GM19328 (cell line): ENCODE results near the gene GAS6.
"Not testable (repeated sequence)": the region's sequence is repeated elsewhere in the genome, so short reads cannot be mapped to it uniquely, and the experiment has no call there.

Source experiments
- ATAC-seq: cut with Tn5 transposase; IDR thresholded peaks from one replicate; pipeline ENCODE4 v1.9.1; 2021; ENCODE audit warnings: mild to moderate bottlenecking, moderate library complexity; ENCODE audit not compliant: unreplicated experiment

GAS6 gene

DNA sequence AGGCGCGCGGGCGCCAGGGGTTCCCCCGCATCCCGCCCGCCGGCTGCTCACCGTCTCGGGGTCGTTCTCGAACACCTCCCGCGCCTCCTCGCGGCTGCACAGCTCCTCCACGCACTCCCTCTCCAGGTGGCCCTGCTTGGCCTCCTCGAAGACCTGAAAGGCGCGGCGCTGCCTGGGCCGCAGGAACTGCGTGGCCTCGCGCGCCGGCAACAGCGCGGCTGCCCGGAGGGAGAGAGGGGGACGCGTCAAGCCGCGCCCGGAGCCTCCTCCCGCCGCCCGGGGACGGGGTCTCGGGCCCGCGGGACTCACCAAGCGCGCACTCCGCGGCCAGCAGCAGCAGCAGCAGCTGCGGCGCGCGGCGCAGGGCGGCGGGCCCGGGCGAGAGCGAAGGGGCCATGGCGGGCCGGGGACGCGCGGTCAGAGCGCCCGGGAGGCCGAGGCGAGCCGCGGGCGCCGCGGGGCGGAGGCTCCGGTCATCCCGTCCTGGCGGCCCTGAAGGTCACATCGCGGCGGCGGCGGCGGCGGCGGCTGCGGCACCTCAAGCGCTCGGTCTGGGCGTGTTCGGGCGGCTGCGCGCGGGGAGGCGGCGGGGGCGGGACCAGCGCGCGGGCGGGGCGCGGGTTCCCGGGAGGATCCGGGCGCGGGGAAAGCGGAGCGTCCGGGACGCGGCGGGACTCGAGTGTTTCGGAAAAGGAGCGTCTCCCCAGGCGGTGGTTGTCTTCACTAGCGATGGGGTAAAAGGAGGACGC, at the start of gene GAS6:
Gene GAS6 (minus strand): TSS at position 553 of the 749 bp plus-strand sequence. CDS start 156 bp downstream, at position 397.
- no peak for ATAC-seq

DNA sequence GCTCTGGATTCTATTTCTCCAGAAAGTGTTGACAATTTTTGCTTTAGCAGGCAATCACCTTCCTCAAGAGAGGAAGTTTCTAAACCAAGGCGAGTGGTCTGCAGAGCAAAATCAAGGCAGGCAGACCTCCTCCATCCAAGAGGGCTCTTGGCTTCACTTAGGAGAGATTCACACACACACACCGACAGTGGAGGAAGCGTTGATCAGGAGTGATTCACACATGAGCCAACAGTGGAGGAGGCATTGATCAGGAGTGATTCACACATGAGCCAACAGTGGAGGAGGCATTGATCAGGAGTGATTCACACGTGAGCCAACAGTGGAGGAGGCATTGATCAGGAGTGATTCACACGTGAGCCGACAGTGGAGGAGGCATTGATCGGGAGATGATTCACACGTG, 49.5 kb upstream of the GAS6 start:
- not testable (repeated sequence) for ATAC-seq

DNA sequence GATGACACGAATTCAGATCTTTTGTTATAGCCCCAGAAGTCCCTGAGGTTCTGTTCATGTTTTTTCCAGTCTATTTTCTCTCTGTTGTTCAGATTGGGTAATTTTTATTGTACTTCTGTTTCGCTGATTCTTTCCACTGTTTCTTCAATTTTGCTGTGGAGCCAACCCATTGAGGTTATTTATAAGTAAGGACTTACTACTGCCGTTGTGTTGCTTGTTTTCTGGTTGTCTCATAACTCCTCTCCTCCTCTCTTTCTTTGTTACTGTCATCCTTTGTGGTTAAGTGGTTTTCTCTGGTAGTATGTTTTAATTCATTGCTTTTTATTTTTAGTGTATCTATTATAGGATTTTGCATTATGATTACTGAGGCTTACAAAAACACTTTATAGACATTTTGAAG, 48.7 kb upstream of the GAS6 start:
- ATAC-seq, result no peak

DNA sequence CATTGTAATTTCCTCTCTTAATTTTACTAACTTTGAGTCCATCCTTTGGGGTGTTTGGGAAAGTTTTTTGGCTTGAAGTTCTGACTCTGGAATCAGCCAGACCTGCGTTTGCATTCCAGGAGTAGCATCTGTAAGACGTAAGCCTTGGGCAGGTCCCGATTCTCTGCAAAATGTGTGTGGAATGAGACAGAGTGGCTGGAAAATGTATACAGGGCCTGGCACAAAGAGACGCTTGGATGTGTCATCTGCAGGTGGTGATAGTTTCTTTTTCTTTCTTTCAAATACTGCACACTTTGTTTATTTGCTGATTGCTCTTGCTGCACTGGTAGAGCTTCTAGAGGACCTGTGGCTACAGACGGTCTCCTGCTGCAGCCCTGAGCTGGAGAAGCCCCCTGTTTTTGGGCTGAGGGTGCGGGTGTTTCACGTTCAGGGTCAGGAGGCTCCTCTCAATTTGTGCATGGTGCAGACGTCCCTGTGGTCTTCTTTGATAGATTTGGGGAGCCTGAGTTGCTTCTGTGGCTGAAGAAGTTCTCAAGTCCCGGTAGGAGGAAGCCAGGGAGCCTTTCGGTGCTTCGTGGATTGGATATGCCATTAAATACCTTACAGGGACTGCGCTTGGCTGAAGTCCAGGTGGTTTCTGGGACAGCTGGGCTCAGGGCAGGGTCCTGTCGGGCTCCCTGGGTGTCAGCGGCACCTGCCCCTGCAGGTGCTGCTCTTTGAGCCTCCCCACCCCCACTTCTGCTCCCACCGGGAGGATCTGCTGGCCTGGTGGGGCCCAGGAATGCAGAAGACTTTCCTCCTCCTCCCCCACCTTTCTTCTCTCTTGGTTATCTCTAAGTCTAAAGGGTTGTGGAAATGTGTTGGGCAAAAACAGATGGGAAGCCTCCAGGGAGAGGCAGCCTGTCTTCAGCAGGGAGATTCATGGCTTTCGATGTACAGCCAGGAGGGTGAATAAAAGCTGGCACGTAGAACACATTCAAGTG, 44.0 kb upstream of the GAS6 start:
- no peak for ATAC-seq

DNA sequence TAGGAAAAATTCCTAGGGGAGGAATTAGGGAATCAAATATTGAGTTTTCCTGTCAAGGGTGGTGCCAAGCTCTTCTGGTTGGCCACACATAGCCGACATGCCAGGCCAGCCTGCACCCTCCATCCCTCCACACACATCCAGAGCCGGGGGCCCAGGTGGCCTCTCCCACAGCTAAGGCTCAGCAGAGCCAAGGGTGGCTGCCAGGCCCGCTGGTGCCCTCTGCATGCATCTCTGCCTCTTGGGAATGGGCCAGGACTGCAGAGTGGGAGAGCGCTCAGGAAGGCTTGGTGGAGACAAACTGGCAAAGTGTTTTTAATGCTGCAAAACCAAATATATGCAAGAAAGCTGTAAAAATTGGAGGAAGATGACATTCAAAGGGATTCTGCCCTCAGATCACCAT, 42.7 kb upstream of the GAS6 start:
- no peak for ATAC-seq

DNA sequence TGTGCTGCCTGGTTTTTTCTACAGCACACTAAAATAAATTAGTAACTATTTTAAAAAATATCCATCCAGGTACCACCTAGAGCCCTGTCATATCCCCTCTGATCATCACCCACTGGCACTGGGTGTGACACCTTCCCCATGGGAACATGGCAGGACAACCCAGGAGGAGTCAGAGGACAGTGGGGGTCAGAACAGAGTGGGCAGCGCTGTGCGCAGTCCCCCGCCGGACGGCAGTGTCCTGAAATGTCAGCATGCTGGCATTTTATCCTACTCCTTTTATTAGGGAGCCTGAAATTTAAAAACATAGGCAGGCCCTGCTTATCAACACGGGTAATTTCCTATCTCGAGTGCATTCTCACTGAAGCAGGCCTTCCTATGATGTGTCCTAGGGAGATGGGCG, 42.1 kb upstream of the GAS6 start:
- ATAC-seq, result no peak

DNA sequence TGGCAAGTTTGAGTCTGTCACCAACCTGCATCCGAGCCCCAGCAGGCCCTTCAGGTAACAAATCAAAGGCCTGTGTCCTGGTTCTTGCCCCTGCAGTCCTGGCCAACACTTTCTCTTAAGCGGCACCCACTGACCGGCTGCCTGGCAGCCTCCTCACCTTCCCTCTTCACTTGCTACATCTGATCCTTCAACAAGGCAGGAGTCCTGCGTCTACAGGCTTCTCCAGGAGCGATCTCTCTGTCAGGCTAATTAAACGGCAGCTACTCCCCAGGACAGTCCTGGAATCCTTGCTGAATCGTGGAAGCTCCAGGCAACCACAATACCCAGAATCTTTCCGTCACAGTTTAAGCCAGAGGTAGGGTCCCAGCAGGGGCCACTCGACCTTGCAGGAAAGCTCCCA, 41.1 kb upstream of the GAS6 start:
- ATAC-seq, result no peak

DNA sequence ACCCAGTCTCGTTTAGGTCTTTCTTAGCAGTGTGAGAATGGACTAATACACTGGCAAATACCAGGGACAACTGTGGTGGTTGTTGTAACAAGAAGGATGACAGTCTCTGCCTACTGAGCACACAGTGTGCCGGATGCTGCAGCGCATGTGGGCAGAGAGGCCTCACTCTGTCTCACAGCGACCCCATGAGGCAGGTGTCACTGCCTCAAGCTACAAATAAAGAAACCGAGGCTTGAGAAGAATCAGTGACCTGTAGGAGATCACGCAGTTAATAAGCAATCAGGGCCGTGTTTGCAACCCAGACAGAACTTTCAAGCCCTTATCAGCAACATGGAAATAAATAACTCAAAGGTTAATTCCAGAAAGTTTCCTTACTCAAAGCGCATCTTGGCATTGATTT, 40.5 kb upstream of the GAS6 start:
- ATAC-seq, result no peak

DNA sequence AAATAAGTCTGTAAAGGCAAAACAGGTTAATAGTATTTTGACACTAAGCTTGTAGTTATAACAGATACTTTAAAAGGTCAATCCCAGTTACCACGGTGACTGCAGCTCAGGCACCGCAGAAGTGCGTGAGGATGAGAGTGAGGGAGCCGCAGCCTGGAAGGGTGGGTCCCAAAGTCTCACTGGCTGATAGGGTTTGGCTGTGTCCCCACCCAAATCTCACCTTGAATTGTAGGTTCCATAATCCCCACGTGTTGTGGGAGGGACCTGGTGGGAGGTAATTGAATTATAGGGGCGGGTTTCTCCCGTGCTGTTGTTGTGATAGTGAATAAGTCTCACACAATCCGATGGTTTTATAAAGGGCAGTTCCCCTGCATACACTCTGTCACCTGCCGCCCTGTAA, 40.0 kb upstream of the GAS6 start:
- ATAC-seq, result no peak

DNA sequence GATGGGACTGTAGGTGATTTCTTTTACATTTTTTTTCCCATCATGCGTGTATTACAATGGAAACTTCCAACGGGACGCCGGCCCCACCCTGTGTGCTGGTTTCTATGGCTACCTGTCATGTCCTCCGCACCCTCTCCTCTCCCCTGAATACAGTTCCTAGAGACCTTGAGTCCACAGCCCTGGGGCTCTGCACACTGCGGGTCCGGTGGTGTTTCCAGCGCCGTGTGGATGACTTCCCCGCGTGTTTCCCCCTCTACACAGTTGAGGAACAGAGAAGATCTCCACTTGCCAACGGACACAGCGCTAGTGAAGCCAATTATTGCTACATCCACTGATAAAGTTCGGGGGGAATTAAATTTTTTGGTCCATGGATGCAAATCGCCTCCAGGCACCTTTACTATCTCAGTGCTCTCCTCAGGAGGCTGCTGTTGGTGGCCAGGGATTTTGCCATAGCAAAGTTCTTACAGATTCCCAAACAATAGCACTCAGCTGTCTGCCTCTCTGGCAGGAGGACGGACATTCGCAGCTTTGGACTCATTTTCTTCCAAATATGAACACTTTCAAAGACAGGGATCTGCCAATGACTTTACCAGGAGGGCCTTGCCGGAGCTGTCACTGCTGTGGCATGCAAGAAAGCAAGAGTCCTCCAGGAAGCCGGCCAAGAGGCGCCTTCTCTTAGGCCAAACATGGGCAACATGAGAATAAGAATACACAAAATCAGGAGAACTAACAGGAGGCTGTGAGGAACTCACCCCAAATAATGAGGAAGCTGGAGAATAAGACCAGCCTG, 39.3 kb upstream of the GAS6 start:
- no peak for ATAC-seq

DNA sequence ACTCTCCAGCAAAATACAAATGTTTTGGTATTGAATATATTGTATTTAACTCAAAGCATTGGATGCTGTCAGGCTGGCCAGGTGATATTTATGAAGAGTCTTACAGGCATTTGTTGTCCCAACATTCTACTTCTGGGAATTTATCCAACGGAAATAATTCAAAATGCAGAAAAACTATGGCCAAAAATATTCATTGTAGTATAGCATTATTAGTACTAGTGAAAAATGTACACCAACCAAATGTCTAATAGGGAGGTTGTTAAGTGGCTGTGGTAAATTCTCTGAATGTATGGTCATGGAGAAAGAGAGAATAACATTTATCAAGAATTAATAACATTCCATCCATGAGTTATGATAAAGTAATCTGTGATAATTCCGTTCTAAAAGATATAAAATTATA, 38.6 kb upstream of the GAS6 start:
- ATAC-seq, result no peak

DNA sequence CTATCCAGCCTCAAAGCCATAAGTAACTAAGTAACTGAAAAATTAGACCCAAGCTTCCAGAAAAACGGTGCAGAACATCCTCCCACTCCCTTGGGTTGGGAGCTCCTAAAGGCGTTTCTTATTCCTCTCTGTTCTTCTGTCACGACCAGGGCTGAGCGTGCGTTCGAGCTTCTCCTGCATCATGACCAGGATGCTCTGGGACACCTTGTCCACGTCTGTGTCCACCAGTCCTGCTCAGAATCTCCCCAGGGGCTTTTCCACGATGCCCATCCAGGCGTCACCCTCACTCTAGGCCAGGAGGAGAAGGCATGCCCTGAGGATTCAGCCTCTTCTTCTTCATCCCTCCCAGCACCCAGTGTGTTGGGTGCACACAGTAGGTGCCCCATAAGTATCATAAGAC, 37.8 kb upstream of the GAS6 start:
- no peak for ATAC-seq

DNA sequence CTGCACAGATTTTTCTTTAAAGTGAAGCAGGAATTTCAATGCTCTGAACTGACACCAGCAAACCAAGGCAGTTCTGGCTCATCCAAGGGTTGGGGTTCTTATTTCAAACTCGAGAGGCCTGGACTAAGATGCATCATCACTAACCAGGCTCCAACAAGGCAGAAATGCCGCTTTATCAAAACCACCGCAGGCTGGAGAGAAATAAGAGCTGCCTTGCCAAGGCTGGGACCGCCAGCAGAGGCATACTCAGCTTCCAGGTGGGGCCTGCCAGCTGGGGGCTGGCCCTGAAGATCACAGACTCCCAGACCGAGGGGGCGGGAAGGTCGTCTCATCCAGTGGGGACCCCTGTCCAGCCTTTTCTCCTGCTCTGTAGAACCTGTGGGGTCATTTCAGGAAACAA, 37.4 kb upstream of the GAS6 start:
- no peak for ATAC-seq

DNA sequence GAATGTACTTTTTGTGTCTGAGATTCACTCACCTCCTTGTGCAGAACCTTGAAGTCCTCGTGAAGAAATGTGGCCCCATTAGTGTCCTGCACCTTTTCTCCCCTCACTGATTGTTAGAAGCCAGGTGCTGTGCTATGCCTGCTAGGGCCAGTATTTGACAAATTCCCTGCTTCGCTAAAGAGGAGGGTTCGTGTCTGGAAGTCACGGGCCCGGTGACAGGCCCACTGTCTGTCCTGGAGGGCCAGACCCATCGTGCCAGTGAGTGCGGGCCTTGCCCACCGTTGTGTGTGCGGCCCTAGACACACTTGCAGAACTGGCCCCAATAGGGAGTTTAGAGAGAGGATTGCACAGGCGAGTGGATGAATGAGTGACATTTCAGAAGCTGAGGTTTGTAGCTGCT, 36.8 kb upstream of the GAS6 start:
- no peak for ATAC-seq

DNA sequence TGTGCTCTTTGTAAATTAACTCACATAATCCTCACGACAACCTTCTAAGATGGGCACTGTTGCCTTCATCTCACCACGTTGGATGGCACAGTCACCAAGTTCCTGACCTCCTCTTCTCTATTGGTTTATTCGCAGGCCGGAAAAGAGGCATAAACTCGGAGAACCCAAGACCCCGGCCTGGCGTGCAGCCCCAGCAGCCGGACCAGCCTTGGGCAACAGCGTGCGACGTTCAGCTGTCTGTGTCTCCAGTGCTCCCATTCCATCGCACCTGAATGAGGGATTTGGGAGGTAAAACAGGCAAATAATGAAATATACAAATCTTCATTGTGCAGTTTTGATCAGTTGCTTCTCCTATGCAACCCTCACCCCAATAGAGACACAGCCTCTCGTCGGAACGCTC, 34.5 kb upstream of the GAS6 start:
- no peak for ATAC-seq

DNA sequence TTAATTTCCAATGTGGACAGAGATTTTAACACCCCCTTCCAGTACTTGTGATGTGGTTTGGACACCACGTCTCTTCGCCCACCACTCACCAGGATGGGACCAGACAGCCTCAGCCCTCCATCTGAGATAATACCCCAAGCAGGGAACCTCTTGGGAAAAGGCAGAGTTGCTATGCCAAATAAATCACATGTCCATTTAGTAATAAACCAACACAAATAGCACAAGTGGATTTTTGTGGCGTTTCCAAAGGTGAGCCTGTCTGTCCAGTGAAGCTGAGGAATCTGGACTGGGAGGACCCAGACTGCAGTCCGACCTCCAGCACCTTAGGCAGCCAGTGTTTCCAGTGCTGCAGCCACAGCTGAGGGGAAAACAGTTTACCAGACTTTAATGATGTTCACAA, 34.1 kb upstream of the GAS6 start:
- no peak for ATAC-seq

DNA sequence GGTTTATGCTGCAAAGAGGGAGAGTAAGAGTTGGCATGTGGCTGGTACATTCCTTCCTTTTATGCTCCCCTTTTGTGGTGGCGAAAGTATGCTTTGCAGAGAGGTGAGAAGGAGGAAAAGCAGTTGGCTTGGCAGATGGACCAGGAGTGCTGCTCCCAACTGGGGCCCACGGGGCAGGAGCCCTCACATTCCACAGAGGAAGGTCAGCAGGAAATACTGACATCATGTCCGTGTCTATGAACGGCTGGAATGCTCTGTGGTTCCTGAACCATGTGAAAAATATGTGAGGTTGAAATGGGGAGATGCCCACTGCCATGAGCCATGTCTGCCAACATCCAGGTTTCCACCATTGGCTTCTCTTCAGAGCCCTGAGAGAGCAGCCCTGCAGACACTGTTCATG, 33.3 kb upstream of the GAS6 start:
- no peak for ATAC-seq

DNA sequence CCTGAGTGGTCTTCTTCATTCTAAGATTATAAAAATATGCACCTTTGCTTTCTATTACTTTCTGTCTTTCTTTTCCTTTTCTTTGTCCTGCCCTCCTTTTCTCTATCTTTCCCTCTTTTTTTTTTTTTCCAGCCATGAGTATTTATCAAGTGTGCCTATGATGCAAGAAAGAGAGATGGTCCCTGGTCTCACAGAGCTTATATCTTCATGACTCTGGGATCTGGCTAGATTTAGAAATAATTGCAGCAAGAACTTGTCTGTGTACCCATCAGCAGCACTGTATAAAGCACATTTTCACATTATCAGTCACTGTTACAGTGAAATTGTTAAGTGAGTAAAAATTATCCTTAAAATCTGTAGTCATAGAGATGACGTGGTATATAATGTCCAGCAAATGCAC, 31.6 kb upstream of the GAS6 start:
- ATAC-seq, result no peak

DNA sequence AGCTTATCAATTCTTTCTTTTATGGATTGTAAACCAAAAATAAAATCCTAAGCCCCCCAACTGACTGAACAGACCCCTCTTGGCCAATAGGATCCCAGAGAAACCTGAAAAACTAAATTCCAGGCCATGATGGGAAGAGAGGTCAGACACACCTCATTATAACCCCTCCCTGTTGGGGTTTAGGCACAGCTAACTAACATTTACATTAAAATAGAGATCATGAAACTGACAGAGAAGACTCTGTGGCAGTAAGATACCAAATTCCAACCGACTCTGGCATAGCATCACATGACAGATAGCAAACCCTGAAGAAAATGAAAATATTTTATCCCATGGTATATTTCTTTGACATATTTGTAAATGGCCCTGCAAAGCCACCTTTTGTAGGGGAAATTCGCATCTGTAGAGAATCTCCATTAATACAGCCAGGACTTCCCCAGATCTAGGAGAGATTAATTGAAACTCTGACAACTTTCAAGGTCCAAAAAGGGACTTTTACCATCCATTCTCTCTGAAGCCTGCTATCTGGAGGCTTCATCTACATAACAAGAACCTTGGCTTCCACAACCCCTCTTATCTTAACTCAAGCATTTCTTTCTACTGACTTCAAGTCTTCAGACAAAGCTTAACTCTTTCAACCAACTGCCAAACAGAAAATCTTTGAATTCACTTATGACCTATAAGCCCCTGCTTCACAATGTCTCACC, 27.1 kb upstream of the GAS6 start:
- no peak for ATAC-seq

DNA sequence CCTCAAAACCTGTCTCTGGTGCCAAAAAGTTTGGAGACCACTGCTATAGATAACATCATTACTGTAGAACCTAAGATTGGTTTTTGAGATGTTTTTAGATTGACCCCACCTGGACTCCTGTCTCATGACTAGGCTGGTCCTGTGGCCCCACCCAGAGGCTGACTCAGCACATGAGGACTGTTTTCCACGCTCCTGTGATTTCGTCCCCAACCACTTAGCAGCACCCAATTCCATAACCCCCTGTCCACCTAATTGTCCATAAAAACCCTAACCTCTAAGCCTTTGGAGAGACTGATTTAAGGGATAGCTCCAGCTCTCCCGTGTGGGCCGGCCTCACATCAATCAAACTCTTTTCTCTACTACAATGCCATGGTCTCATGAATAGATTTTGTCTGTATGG, 25.6 kb upstream of the GAS6 start:
- no peak for ATAC-seq
